GM18502 (cell line): ENCODE measurements around the gene FAM114A2.

Experiments
- ATAC-seq: cut with Tn5 transposase; IDR thresholded peaks from one replicate; pipeline ENCODE4 v1.9.1; 2021; ENCODE audit warnings: mild to moderate bottlenecking; ENCODE audit not compliant: unreplicated experiment, poor library complexity

Gene FAM114A2

DNA sequence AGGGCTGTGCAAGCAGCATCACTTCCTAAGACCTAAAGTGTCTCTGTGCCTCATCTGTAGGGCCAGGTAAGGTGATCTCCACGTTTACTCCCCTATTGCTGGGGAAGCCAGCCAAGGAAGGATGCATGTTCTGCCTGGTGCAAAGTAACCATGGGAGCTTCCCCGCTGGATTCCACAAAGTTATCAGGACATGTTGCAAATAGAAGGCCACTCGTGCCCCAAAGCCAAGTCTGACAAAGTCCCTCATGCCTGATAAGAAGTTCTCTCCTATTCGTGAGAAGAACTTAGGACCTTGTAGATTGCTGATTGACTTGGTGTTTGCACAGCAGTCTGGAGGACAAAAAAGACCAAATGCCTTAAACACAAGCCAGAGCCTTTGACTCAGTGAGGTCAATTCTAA, 81.5 kb downstream of the FAM114A2 start:
- no peak for ATAC-seq

DNA sequence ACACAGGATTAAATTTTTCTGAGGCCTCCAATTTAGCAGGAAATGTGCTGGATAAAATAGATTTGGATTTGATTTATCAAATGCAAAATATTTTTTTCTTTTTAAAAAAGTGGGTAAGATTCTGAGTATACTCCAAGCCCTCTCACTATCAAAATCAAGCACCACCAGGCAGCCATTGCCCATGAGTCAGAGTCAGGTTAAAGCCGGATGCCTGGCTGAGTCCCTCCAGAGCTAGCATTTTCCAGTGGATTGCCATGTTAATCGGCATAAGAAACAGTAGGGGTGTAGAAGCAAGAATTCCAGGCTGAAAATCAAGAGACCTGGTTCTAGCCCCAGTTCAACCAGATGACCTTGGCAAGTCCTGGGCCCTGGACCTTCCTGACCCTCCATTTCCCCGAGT, 85.3 kb downstream of the FAM114A2 start:
- no peak for ATAC-seq

DNA sequence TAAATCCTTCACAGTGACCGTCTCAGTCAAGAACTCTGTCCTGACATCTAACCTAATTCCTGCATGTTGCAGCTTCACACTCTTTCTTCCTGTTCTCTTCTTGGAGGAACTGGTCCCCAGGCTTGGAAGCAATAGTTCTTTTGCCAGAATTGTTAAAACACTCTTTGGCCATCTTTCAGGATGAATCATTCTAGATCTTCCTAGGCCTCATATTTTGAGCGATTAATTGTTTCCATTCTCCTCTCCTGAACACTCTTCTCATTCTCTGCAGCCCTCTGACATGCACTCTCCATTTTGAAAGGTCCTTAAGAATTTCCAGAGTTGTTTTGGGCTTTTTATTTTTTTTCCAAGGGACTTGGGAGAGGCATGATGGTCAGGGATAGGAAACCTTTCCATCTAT, 85.8 kb downstream of the FAM114A2 start:
- ATAC-seq: no peak

DNA sequence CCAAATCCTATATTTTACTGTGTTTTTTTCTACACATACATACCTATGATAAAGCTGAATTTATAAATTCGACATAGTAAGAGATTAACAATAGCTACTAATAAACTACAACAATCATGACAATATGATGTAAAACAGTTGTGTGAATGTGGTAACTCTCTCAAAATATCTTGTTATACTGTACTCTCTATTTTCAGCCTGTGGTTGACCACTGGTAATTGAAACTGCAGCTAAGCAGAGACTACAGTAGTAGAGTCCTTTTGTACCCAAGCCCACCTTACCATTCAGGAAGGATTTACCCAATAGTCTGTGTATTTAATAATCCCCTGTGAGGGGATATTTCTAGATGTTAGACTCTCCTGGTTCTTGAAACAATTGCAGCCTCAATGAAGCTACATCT, 86.7 kb downstream of the FAM114A2 start:
- ATAC-seq: no peak

DNA sequence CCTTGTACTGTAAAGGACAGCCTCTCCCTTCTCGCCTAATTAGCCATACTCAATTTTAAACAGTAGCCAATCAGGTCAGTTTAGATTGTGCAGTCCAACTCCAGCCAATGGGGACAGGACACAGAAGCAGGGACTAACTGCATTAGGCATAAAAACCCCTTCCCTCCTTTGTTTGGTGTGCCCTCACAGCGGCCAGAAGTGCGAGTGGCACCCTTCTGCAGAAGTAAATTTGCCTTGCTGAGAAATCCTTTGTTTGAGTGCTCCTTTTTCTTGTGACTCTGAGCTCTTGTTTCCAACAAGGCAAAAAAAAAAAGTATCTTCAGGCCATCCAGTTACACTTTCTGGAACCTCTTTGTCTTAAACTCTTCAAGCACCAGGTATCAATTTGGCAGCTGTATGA, 97.4 kb downstream of the FAM114A2 start:
- no peak for ATAC-seq
